ENCODE measurements around the gene HENMT1.
"Not testable (repeated sequence)": the region's sequence is repeated elsewhere in the genome, so short reads cannot be mapped to it uniquely, and the experiment has no call there.

The HENMT1 gene

DNA sequence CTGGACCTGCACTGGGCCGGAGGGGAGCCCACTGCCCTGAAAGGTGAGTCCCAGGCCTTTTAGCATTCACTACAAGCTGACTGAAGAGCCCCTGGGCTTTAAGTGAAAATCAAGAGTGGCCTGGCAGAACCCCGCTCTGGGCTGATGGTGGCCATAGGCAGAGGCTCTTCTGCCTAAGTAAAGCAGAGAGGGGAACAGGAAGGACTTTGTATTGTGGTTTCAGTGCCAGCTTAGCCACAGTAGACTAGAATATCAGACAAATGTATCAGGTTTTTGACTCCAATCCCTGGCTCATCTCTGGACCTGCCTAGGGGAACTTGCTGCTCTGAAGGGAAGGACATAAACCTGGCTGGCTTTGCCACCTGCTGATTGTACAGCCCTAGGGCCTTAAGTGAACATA is 10.2 kb upstream of the HENMT1 start:
- DNase-seq (ENCODE audit: low read depth in 2 of 2): no peak

DNA sequence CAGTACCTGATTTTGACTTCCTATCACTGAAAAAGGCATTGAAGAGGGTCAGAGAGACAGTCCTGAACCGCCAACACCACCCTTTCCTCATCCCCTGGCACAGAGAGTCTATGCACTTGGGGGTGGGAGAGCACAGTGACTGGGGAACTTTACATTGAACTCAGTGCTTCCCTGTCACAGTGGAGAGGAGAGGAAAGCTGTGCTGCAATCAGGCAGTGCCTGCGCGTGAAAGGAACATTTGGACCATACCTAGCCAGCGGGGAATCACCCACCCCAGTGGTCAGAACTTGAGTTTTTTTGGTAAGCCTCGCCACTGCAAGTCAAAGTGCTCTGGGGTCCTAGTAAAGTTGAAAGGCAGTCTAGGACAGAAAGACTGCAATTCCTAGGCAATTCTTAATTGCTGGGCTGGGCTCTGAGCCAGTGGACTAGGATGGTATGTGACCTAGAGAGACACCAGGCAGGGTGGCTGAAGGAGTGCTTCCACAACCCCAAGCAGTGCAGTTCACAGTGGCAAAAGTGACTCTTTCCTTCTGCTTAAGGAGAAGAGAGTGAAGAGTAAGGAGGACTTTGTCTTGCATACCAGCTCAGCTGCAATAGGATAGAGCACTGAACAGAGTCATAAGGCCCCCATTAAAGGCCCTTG is 9.4 kb upstream of the HENMT1 start:
- no peak for DNase-seq (ENCODE audit: low read depth in 2 of 2)

DNA sequence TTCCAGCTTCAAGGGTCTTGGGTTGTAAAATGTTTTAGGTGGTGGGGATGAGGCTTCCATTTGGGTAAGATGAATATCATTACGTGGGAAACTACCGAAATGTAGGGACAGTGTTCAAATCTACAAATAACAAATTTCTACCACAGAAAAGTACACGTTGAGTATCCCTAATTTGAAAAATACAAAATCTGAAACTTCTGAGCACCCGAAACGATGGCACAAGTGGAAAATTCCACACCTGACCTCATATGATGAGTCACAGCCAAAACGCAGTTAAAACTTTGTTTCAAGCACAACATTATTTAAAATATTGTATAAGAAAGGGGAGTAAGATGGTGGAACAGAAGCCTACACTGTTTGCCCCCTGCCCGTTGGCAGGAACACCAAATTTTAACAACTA is 8.8 kb upstream of the HENMT1 start:
- no peak for DNase-seq (ENCODE audit: low read depth in 2 of 2)

DNA sequence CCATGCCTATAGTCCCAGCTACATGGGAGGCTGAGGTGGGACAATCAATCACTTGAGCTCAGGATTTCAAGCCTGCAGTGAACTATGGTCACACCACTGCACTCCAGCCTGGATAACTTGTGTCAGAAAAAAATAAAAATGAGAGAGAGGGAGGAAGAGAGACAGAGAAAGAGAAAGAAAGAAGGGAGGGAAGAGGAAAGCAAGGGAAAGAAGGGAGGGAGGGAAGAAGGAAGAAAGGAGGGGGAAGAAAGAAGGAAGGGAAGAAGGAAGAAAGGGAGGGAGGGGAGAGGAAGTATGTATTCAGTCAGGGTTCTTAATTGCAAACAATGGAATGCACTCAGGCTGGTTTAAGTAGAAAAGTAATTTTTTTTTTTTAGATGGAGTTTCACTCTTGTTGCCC is 7.9 kb upstream of the HENMT1 start:
- DNase-seq (ENCODE audit: low read depth in 2 of 2): no peak

DNA sequence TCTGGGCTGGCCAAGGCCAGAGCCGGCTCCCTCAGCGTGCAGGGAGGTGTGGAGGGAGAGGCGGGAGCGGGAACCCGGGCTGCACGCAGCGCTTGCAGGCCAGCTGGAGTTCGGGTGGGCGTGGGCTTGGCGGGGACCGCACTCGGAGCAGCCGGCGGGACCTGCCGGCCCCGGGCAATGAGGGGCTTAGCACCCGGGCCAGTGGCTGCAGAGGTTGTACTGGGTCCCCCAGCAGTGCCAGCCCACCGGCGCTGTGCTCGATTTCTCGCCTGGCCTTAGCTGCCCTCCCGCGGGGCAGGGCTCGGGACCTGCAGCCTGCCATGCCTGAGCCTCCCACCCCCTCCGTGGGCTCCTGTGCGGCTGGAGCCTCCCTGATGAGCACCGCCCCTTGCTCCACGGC is 6.5 kb upstream of the HENMT1 start:
- not testable (repeated sequence) for DNase-seq (ENCODE audit: low read depth in 2 of 2)

DNA sequence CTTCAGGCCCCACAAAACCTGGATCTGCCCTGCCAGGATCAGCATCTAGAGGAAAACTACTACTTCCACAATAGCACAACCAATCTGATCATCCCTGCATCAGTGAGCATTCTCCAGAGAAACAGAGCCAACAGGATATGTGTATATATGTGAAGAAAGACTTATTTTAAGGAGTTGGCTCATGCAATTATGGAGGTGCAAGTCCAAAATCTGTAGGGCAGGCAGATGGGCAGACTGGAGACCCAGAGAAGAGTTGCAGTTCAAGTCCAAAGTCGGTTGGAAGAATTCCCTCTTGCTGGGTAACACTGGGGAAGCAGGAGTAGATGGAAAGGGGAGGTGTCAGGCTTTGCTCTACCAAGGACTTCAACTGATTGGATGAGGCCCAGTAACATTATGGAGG is 4.9 kb upstream of the HENMT1 start:
- no peak for DNase-seq (ENCODE audit: low read depth in 2 of 2)

DNA sequence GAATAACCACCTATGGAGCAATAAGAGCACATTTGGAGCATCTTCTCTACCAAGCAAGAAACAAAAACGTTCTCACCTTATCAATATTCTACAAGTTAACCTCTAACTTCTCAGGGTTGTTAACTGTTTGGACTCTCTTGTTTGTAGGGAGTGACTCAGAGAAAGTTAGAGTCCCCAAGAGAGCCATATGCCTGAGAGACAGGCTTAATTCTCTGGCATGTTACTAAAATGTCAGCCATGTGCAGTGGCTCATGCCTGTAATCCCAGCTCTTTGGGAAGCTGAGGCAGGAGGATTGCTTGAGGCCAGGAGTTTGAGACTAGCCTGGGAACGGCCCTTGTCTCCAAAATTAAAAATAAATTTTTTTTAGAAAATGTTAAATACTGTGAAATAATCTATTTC is 4.2 kb upstream of the HENMT1 start:
- DNase-seq (ENCODE audit: low read depth in 2 of 2): no peak

DNA sequence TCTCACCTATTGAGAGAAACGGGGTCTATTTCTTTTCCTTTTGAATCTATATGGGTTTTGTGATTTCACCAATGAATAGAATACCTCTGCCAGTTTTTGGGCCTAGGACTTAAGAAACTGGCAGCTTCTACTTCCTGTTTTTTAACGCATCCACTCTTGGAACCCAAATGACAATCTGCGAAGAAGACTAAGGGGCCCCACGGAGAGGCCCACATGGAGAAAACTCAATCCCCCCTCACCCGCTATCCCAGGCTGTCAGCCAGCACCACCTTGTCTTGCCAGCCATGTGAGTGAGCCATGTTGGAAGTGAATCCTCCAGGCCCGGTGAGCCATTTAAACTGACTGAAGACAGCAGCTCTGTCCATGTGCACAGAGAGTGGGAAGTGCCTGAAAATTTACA is 3.6 kb upstream of the HENMT1 start:
- DNase-seq (ENCODE audit: low read depth in 2 of 2): no peak

DNA sequence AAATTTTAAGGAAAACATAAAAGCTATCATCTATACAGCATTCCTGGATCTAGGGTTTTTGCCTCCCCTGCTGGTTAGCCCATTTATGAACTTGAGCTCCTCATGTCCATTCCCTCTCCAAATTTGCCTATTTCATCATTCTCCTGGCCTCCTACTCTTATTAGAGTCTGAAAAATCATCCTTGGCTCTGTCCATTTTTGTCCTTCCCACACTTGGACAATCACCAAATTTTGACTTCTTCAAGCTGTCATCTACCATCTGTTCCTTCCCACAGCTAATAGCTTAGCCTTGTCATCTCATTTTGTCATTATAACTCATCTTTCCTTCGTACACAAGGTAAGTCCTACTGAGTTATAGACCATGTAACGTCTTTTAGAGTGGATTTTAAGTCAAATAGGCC is 2.2 kb upstream of the HENMT1 start:
- no peak for DNase-seq (ENCODE audit: low read depth in 2 of 2)

DNA sequence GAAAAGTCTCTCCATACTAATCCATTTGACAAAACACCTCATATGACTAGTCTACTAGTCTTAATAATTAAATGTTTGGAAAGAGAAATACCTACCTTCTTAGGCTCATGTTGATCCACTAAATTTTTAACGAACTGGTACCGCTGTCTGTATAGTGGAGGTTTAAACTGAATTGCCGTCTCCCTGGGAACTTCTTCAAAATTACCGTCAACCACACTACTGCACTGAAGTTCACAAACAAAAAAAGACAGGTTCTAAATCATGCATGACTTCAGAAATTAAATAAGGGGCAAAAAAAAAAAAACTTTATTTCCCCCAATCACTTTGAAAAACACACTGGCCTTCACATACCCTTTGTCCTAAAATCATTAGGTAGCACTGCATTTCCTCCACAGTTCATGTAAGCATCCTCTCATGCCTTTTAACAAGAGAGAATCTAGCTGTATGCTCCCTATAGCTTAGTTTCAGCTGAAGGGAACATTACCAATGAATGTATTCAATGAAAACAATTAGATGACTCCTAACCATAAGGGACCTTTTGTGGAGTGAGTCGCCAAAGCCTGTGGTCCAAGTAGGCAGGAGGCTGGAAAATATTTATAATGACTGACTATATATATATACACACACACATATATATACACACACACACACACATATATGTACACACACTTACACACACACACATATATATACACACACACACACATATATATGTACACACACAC is 3.4 kb downstream of the HENMT1 start:
- DNase-seq (ENCODE audit: low read depth in 2 of 2): no peak

DNA sequence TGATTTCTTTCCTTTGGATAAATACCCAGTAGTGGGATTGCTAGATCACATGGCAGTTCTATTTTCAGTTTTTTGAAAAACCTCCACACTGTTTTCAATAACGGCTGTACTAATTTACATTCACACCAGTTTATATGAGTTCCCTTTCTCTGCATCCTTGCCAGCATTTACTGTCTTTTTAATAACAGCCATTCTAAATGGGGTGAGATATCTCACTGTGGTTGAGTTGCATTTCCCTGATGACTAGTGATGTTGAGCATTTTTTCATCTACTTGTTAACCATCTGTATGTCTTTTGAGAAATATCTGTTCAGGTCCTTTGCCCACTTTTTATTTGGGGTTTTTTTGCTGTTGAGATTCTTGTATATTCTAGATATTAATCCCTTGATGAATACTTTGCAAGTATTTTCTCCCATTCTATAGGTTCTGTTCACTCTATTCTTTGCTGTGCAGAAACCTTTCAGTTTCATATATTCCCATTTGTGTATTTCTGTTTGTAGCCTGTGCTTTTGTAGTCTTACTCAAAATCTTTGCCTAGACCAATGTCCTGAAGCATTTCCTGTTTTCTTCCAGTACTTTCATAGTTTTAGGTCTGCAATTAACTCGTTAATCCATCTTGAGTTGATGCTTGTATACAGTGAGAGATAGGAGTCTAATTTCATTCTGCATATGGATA is 7.3 kb downstream of the HENMT1 start:
- DNase-seq (ENCODE audit: low read depth in 2 of 2): no peak

DNA sequence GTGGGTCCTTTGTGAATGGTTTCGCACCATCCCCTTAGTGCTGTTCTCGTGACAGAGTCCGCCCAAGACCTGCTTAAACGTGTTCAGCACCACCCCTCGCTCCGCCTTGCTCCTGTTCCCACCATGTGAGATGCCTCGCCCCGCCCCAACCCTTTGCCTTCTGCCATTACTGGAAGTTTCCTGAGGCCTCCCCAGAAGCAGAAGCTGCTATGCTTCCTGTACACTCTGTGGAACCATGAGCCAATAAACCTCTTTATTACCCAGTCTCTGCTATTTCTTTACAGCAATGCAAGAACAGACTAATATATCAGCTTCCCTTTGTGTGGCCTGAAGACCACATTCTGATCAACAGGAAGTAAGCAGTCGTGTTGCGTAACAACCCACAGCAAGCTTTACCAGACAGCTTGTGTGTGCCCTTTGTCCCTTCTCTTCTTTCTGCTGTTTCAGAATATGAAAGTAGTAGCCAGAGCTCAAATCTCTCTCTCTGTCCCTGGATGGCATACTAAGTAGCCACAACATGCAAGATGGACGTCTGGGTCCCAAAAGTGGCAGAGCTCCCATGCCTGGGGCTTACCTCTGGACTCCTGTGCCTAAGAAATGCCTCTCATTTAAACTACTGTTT is 14.1 kb downstream of the HENMT1 start:
- peak in 1 of 2 donors; percentile 43 for DNase-seq (ENCODE audit: low read depth in 2 of 2)

DNA sequence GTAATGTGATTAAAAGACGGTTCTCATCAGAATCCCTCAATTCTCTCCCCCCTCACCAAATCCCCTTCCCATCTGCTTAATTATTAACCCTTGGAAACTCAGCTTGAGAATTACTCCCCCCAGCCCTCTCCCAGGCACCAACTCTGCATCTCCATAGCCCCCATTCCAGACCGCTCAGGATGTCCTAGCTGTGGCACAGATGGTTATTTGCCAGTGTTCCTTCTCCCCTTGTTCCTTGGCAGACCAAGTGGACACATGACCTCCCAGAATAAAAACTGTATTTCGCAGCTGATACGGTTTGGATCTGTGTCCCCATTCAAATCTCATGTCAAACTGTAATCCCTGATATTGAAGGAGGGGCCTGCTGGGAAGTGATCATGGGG is 14.6 kb downstream of the HENMT1 start:
- no peak for DNase-seq (ENCODE audit: low read depth in 2 of 2)

DNA sequence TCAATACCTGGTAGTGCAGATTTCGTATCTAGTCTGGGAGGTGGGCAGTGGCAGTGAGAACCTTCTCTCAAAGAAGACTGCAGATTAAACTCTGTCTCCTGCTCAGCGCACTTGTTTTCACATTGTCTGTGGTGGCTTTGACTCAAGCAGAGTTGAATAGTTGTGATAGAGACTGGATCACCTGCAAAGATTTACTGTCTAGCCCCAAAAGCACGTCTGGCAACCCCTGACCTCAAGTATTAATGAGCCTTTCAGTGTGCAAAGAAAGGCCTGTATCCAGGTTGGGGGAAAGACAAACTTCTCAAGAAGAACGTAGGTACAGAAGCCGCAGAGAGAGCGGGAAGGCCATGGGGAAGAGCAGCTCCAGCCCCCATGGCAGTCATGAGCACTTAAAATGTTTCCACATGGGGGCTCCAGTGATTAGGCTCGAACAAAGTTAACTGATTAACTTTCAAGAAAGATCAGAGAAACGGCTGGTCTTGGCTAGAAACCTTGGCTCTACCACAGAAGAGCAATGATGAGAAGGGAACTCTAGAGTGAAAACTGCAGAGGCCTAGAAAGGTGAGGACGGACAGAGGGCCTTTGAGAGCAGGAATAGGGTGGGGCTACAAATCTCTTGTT is 15.2 kb downstream of the HENMT1 start:
- DNase-seq (ENCODE audit: low read depth in 2 of 2): no peak

DNA sequence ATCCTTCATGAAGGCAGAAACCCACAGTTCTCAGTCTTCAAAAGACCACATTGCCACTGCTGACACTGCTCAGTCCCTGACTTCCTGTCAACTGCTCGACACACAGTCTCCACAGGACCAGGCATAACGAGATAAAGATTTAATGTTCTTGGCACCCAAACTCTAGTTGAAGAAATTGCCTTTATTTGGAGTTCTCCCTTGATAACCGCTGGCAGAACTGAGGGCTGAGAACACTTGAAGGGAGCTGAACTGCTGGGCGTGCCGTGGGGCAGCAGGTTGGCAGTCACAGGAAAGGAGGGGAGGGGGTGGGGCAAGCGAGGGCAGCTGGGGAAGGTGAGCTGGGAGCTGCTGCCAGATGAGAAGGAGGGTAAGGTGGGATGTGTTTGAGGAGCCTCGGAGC is 15.9 kb downstream of the HENMT1 start:
- no peak for DNase-seq (ENCODE audit: low read depth in 2 of 2)

DNA sequence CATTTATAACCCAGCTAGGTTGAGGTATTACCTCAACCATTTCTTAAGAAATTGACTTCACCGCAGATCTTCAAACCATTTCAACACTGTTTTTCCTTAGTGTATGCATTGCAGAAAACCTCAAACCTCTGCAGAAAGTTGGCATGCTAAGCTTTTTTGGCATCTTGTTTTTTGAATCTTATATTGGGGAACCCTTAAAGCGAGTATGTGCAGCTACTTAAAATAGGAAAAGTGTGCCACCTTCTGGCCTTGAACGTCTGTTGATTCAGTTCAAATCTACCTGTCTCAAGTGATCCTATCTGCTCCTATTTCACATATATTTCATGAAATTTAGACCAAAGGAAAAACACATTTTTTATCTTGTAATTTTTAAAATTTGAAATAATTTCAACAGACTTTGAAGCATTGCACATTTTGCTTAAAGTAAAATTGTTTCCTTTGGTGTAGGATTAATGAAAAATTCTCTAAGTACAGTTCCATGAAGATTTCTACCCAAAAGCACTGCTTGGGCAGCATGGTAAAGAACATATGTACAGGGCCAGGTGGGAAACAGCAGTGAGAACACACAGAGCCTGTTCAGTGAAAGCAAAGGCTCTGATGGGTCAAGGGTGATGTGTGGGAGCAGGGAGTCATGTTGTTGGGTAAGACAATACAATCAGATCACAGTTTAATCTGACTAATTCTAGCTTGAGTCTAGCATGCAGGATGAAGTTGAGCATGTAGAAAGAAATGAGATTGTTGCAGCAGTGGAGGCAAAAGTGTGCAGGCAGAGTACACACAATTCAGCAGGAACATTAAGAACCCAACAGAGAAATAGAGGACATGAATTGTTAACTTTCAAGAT is 17.2 kb downstream of the HENMT1 start:
- DNase-seq (ENCODE audit: low read depth in 2 of 2): no peak

DNA sequence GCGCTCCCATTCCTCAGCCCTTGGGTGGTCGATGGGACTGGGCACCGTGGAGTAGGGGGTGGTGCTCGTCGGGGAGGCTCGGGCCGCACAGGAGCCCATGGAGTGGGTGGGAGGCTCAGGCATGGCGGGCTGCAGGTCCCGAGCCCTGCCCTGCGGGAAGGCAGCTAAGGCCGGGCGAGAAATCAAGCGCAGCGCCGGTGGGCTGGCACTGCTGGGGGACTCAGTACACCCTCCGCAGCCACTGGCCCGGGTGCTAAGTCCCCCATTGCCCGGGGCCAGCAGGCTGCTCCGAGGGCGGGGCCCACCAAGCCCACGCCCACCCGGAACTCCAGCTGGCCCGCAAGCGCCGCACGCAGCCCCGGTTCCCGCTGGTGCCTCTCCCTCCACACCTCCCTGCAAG is 20.0 kb downstream of the HENMT1 start:
- DNase-seq (ENCODE audit: low read depth in 2 of 2): not testable (repeated sequence)

DNA sequence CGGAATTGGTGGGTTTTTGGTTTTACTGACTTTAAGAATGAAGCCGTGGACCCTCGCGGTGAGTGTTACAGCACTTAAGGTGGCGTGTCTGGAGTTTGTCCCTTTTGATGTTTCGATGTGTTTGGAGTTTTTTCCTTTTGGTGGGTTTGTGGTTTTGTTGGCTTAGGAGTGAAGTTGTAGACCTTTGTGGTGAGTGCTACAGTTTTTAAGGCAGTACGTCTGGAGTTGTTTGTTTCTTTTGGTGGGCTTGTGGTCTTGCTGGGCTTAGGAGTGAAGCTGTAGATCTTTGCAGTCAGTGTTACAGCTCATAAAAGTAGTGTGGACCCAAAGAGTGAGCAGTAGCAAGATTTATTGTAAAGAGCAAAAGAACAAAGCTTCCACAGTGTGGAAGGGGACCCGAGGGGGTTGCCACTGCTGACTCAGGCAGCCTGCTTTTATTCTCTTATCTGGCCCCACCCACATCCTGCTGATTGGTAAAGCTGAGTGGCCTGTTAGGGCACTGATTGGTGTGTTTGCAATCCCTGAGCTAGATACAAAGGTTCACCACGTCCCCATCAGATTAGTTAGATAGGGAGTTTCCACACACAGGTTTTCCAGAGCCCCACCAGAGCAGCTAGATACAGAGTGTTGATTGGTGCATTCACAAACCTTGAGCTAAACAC is 20.9 kb downstream of the HENMT1 start:
- peak in 1 of 2 donors; percentile 18 for DNase-seq (ENCODE audit: low read depth in 2 of 2)

DNA sequence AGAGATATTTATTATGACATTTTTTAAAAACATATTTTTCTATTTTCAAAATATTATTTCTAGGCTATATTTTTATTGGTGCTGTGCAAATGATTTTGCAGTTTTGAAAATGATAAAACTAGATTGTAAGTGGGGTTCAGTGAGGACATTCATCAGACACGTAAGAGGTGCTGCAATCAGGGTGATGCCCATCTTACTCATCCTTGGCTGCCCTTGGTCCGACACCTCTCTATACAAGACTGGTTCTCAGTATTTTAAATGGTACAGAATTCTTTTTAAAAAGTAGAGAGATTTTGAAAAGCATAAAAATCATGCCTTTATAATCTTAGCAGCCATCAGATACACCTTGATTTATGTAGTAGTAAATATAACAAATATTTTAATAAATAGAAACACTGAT is 24.0 kb downstream of the HENMT1 start:
- DNase-seq (ENCODE audit: low read depth in 2 of 2): no peak

DNA sequence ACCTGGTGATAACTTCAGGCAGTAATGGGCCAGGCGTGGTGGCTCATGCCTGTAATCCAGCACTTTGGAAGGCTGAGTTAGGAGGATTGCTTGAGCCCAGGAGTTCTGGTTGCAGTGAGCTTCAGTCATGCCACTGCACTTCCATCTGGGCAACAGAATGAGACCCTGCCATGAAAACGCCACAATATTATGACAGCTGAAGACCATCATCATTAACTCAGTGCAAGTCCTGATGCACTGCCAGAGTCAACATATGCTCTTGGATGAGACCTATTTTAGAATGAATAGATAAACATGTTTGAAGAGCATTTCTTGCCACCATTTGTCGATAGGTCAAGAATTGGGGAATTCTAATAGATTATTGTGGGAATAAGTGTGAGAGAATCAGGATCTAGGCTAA is 26.4 kb downstream of the HENMT1 start:
- DNase-seq (ENCODE audit: low read depth in 2 of 2): no peak

DNA sequence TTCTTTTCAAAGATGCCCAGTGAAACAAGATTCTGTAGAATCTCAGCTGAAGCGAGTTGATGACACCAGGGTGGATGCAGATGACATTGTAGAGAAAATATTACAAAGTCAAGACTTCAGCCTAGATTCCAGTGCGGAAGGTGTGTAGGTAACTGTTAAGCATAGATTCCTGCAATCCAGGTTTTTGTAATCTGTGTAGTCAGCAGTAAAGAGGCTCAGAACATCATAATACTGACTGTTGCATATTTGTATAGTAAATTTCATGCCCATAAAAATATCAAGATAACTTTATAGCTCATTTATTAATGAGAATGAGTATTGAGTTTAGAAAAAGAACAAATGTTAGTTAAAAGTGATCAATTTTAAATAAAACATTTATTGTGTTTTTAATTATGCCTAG is 32.2 kb downstream of the HENMT1 start:
- no peak for DNase-seq (ENCODE audit: low read depth in 2 of 2)
